HCT116 (cell line): Measurements from ENCODE around the gene LMX1A. TPM values are rescaled to one million over a fixed set of nuclear protein-coding genes. Genes with fewer than 3 reads are reported as not detected.

Experiments
- ATAC-seq: fragments of 200-7000 bp; cut with Tn5 transposase; 2 replicates; pipeline ENCODE4 v1.9.1; 2020; ENCODE audit warnings: mild to moderate bottlenecking, moderate library complexity
- BruUV-seq: library from RNA; stranded (reverse); fragments of 400-500 nt; replicated peaks from 2 replicates; lab custom pipeline; 2021; lab: Mats Ljungman, UMichigan
- CTCF ChIA-PET: fragments of 300-600 bp; sonication (Branson Sonifier 250); formaldehyde crosslinking; loops from one replicate; lab custom pipeline; 2021; ENCODE audit warnings: antibody characterized with exemption; lab: Charles Lee
- POLR2A ChIA-PET: fragments of 300-600, 350-600 bp; sonication (Branson Sonifier 250); formaldehyde crosslinking; loops from one replicate; lab custom pipeline; 2021; ENCODE audit warnings: antibody characterized with exemption; lab: Charles Lee
- RAD21 ChIA-PET, 2 experiments: fragments of 300-600 bp; sonication (Branson Sonifier 250); formaldehyde crosslinking; loops; one replicate each; lab custom pipeline; 2023; ENCODE audit warnings: low total read pairs in 2 of 2; ENCODE audit not compliant: uncharacterized antibody in 2 of 2, unreplicated experiment in 2 of 2, low non-redundant PET in 1 of 2; lab: Charles Lee
- DNase-seq: peaks from one replicate; pipeline ENCODE4 v3.0.0-alpha.2; 2010; ENCODE audit warnings: low read depth, low spot score
- H2AFZ ChIP-seq: fragments of 200-600 bp; shearing (Covaris generic), sonication (generic); 2 replicates; pipeline ENCODE4 v1.6.1; 2017; ENCODE audit warnings: low read depth, mixed run types, mixed read lengths, antibody characterized with exemption, low read length; ENCODE audit not compliant: poor library complexity, severe bottlenecking
- H3K27ac ChIP-seq: 2 replicates; pipeline ENCODE4 v1.5.1; 2012; ENCODE audit warnings: low read depth, low read length
- H3K27me3 ChIP-seq: fragments of 200-600 bp; sonication (generic); 2 replicates; pipeline ENCODE4 v1.6.1; 2016; ENCODE audit warnings: mixed run types, low read length, mixed read lengths; ENCODE audit not compliant: insufficient read depth
- H3K36me3 ChIP-seq, 2 experiments: fragments of 200-500 bp in 1 of 2; fragments of 200-600 bp in 1 of 2; sonication (Bioruptor generic) in 1 of 2; sonication (generic) in 1 of 2; 2 replicates each; pipeline versions ENCODE4 v1.5.1 to v1.6.1; 2014 to 2016; ENCODE audit warnings: low read length in 2 of 2, inconsistent platforms in 1 of 2, mixed read lengths in 1 of 2, mixed run types in 1 of 2; ENCODE audit not compliant: insufficient read depth in 2 of 2, control insufficient read depth in 1 of 2
- H3K4me1 ChIP-seq, 2 experiments: fragments of 200-600 bp in 1 of 2; sonication (generic) in 1 of 2; 2 replicates each; pipeline versions ENCODE4 v1.5.1 to v1.6.1; 2012 to 2017; ENCODE audit warnings: low read length in 2 of 2, inconsistent platforms in 1 of 2, mild to moderate bottlenecking in 1 of 2, mixed read lengths in 1 of 2, mixed run types in 1 of 2, moderate library complexity in 1 of 2; ENCODE audit not compliant: insufficient read depth in 2 of 2, control insufficient read depth in 1 of 2
- H3K4me2 ChIP-seq: fragments of 200-600 bp; sonication (generic); 2 replicates; pipeline ENCODE4 v1.6.1; 2017; ENCODE audit warnings: mixed run types, low read length, mixed read lengths
- H3K4me3 ChIP-seq, 2 experiments: fragments of 200-600 bp in 1 of 2; sonication (generic) in 1 of 2; replicated peaks in 1 of 2; 2 replicates each; pipeline ENCODE4 v1.5.1; 2011 to 2016; ENCODE audit warnings: low read length in 2 of 2, control low read depth in 1 of 2, low read depth in 1 of 2, mild to moderate bottlenecking in 1 of 2, mixed read lengths in 1 of 2, mixed run types in 1 of 2
- H3K79me2 ChIP-seq: fragments of 200-600 bp; sonication (generic); 2 replicates; pipeline ENCODE4 v1.6.1; 2017; ENCODE audit warnings: mild to moderate bottlenecking, mixed run types, low read length, moderate library complexity, mixed read lengths; ENCODE audit not compliant: insufficient read depth
- H3K9ac ChIP-seq: fragments of 200-600 bp; sonication (generic); 2 replicates; pipeline ENCODE4 v1.6.1; 2016; ENCODE audit warnings: low read length, mixed read lengths
- H3K9me2 ChIP-seq: fragments of 200-600 bp; sonication (generic), shearing (Covaris generic); 2 replicates; pipeline ENCODE4 v1.6.1; 2017; ENCODE audit warnings: mixed run types, mild to moderate bottlenecking, moderate library complexity; ENCODE audit not compliant: insufficient read depth
- H3K9me3 ChIP-seq, 2 experiments: fragments of 200-500 bp in 1 of 2; fragments of 200-600 bp in 1 of 2; sonication (Bioruptor generic) in 1 of 2; sonication (generic) in 1 of 2; 2 replicates each; pipeline ENCODE4 v1.6.1; 2014 to 2017; ENCODE audit warnings: low read length in 2 of 2, mixed read lengths in 2 of 2, inconsistent platforms in 1 of 2, low read depth in 1 of 2, mild to moderate bottlenecking in 1 of 2, mixed run types in 1 of 2, moderate library complexity in 1 of 2; ENCODE audit not compliant: control insufficient read depth in 1 of 2, insufficient read depth in 1 of 2
- H4K20me1 ChIP-seq: fragments of 200-600 bp; sonication (generic), shearing (Covaris generic); 2 replicates; pipeline ENCODE4 v1.6.1; 2017; ENCODE audit warnings: mixed run types, mild to moderate bottlenecking, moderate library complexity; ENCODE audit not compliant: insufficient read depth
- CBX3 ChIP-seq: IDR thresholded peaks from 2 replicates; pipeline ENCODE4 v1.6.1; 2012; ENCODE audit warnings: low read depth
- EGR1 ChIP-seq: IDR thresholded peaks from 2 replicates; pipeline ENCODE4 v1.6.1; 2012; ENCODE audit warnings: low read depth
- ELF1 ChIP-seq: IDR thresholded peaks from 2 replicates; pipeline ENCODE4 v1.6.1; 2012; ENCODE audit warnings: low read depth, borderline replicate concordance
- EZH2 ChIP-seq: fragments of 200-600 bp; sonication (generic); IDR thresholded peaks from 2 replicates; pipeline ENCODE4 v1.6.1; 2017; ENCODE audit warnings: antibody characterized with exemption, mixed run types
- EZH2phosphoT487 ChIP-seq: fragments of 200-600 bp; IDR thresholded peaks from 2 replicates; pipeline ENCODE4 v1.6.1; 2018; ENCODE audit warnings: antibody characterized with exemption, borderline replicate concordance
- FOSL1 ChIP-seq: IDR thresholded peaks from 2 replicates; pipeline ENCODE4 v1.6.1; 2012; ENCODE audit warnings: low read depth
- POLR2A ChIP-seq: IDR thresholded peaks from 2 replicates; pipeline ENCODE4 v1.7.0; 2011; ENCODE audit warnings: borderline replicate concordance; ENCODE audit not compliant: insufficient read depth, insufficient read length; ENCODE audit errors: extremely low read depth
- POLR2AphosphoS5 ChIP-seq: IDR thresholded peaks from 2 replicates; pipeline ENCODE4 v1.6.1; 2011; ENCODE audit warnings: mild to moderate bottlenecking, low read depth, low read length, moderate library complexity
- SIN3A ChIP-seq: IDR thresholded peaks from 2 replicates; pipeline ENCODE4 v1.6.1; 2012; ENCODE audit warnings: low read depth
- SP1 ChIP-seq: IDR thresholded peaks from 2 replicates; pipeline ENCODE4 v1.6.1; 2012; ENCODE audit warnings: low read depth
- ZFX ChIP-seq: fragments of 450-650 bp; IDR thresholded peaks from 2 replicates; pipeline ENCODE4 v1.6.1; 2017
- ZNF274 ChIP-seq: fragments of 200-500 bp; sonication (Bioruptor generic); IDR thresholded peaks from 2 replicates; pipeline ENCODE4 v1.6.1; 2014; ENCODE audit warnings: mild to moderate bottlenecking, low read depth, low read length, inconsistent platforms
- intact Hi-C: fragments of 100-400 bp; cut with micrococcal nuclease; formaldehyde crosslinking; loops from 2 replicates; pipeline ENCODE4 v1.10.0; 2022
- total RNA-seq: library from RNA; stranded (reverse); gene quantifications from one replicate; pipeline ENCODE4 v1.2.1, GENCODE V29; 2021; ENCODE audit not compliant: unreplicated experiment
- TF ChIP-seq, protein P1 (sequence below), 3 experiments: fragments of 200-600 bp in 1 of 3; sonication (generic) in 1 of 3; IDR thresholded peaks in 2 of 3; conservative IDR thresholded peaks in 1 of 3; 2 replicates each; pipeline ENCODE4 v1.5.1; 2012 to 2017; ENCODE audit warnings: low read depth in 2 of 3, low read length in 2 of 3, antibody characterized with exemption in 1 of 3, borderline replicate concordance in 1 of 3, control low read depth in 1 of 3, mild to moderate bottlenecking in 1 of 3, mixed read lengths in 1 of 3, mixed run types in 1 of 3, moderate library complexity in 1 of 3; ENCODE audit not compliant: insufficient read depth in 1 of 3
- TF ChIP-seq, protein P2 (sequence below): IDR thresholded peaks from 2 replicates; pipeline ENCODE4 v1.6.1; 2011; ENCODE audit warnings: mild to moderate bottlenecking, low read length, moderate library complexity; ENCODE audit not compliant: insufficient replicate concordance; ENCODE audit errors: extremely low read depth
- TF ChIP-seq, protein P3 (sequence below): IDR thresholded peaks from 2 replicates; pipeline ENCODE4 v1.6.1; 2012; ENCODE audit warnings: low read depth

LMX1A gene
- total RNA-seq, 1 experiment from 2014 or later, result not detected

DNA sequence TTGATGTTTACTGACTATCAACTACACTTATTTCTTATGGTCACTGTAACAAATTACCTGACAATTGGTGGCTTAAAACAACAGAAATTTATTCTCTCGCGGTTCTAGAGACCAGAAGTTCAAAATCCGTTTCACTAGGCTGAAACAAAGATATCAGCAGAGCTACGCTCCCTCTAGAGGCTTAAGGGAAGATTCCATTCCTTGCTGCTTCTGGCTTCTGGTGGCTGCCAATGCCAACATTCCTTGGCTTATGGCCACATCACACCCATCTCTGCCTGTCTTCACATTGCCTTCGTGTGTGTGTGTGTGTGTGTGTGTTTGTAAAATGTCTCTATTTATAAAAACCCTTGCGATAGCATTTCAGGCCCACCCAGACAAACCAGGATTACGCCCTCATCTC lies 66.4 kb downstream of the LMX1A start:
- RAD21 ChIA-PET, result no interaction called here
- DNase-seq, result no peak
- H3K27ac ChIP-seq, result no peak overlapping the region
- no peaks in the 10 kb centered on the region for H4K20me1 ChIP-seq
- POLR2A ChIA-PET, result no interaction called here
- H3K9me2 ChIP-seq, result no peaks in the 10 kb centered on the region
- no peaks in the 10 kb centered on the region for H3K79me2 ChIP-seq
- TF ChIP-seq, protein P1, sequence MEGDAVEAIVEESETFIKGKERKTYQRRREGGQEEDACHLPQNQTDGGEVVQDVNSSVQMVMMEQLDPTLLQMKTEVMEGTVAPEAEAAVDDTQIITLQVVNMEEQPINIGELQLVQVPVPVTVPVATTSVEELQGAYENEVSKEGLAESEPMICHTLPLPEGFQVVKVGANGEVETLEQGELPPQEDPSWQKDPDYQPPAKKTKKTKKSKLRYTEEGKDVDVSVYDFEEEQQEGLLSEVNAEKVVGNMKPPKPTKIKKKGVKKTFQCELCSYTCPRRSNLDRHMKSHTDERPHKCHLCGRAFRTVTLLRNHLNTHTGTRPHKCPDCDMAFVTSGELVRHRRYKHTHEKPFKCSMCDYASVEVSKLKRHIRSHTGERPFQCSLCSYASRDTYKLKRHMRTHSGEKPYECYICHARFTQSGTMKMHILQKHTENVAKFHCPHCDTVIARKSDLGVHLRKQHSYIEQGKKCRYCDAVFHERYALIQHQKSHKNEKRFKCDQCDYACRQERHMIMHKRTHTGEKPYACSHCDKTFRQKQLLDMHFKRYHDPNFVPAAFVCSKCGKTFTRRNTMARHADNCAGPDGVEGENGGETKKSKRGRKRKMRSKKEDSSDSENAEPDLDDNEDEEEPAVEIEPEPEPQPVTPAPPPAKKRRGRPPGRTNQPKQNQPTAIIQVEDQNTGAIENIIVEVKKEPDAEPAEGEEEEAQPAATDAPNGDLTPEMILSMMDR (IDR thresholded peaks at IDR 0.05 in 2 of 3, conservative IDR thresholded peaks at IDR 0.05 in 1 of 3; ENCODE audit: borderline replicate concordance in 1 of 3, insufficient read depth in 1 of 3, low read depth in 2 of 3, low read length in 2 of 3), result no peak
- TF ChIP-seq POLR2A (no peak), EGR1 (no peak), CBX3 (no peak), ELF1 (no peak), ZFX (no peak), SP1 (no peak), FOSL1 (no peak), EZH2 (no peak), POLR2AphosphoS5 (no peak), ZNF274 (no peak), SIN3A (no peak), EZH2phosphoT487 (no peak)
- TF ChIP-seq, protein P2, sequence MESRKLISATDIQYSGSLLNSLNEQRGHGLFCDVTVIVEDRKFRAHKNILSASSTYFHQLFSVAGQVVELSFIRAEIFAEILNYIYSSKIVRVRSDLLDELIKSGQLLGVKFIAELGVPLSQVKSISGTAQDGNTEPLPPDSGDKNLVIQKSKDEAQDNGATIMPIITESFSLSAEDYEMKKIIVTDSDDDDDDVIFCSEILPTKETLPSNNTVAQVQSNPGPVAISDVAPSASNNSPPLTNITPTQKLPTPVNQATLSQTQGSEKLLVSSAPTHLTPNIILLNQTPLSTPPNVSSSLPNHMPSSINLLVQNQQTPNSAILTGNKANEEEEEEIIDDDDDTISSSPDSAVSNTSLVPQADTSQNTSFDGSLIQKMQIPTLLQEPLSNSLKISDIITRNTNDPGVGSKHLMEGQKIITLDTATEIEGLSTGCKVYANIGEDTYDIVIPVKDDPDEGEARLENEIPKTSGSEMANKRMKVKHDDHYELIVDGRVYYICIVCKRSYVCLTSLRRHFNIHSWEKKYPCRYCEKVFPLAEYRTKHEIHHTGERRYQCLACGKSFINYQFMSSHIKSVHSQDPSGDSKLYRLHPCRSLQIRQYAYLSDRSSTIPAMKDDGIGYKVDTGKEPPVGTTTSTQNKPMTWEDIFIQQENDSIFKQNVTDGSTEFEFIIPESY, result no peak
- TF ChIP-seq, protein P3, sequence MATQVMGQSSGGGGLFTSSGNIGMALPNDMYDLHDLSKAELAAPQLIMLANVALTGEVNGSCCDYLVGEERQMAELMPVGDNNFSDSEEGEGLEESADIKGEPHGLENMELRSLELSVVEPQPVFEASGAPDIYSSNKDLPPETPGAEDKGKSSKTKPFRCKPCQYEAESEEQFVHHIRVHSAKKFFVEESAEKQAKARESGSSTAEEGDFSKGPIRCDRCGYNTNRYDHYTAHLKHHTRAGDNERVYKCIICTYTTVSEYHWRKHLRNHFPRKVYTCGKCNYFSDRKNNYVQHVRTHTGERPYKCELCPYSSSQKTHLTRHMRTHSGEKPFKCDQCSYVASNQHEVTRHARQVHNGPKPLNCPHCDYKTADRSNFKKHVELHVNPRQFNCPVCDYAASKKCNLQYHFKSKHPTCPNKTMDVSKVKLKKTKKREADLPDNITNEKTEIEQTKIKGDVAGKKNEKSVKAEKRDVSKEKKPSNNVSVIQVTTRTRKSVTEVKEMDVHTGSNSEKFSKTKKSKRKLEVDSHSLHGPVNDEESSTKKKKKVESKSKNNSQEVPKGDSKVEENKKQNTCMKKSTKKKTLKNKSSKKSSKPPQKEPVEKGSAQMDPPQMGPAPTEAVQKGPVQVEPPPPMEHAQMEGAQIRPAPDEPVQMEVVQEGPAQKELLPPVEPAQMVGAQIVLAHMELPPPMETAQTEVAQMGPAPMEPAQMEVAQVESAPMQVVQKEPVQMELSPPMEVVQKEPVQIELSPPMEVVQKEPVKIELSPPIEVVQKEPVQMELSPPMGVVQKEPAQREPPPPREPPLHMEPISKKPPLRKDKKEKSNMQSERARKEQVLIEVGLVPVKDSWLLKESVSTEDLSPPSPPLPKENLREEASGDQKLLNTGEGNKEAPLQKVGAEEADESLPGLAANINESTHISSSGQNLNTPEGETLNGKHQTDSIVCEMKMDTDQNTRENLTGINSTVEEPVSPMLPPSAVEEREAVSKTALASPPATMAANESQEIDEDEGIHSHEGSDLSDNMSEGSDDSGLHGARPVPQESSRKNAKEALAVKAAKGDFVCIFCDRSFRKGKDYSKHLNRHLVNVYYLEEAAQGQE, result no peak
- no peak for ATAC-seq
- H3K9me3 ChIP-seq, result no peaks in the 10 kb centered on the region
- CTCF ChIA-PET, result no interaction called here
- H3K4me1 ChIP-seq, result no peaks in the 10 kb centered on the region
- H3K4me2 ChIP-seq, result no peak overlapping the region
- peaks cover 20% of the 10 kb centered on the region for H3K27me3 ChIP-seq
- intact Hi-C loops, result no loop called here
- no peak overlapping the region for H2AFZ ChIP-seq
- no peak overlapping the region for H3K4me3 ChIP-seq
- no peaks in the 10 kb centered on the region for H3K36me3 ChIP-seq
- BruUV-seq, result no TSS peak
- H3K9ac ChIP-seq, result no peak overlapping the region
